Kidney epithelial cell (primary cell): Measurements from ENCODE around the gene DIP2C. TPM values are rescaled to one million over a fixed set of nuclear protein-coding genes. Genes with fewer than 3 reads are reported as not detected.

ENCODE experiments used
- DNase-seq: peaks from one replicate; pipeline ENCODE4 v3.0.0-alpha.2; 2010; ENCODE audit warnings: low read depth
- H3K27me3 ChIP-seq: 2 replicates; pipeline ENCODE4 v1.6.0; 2011; ENCODE audit warnings: low read length; ENCODE audit not compliant: control insufficient read depth, insufficient read depth
- H3K36me3 ChIP-seq: 2 replicates; pipeline ENCODE4 v1.5.1; 2011; ENCODE audit warnings: low read length; ENCODE audit not compliant: control insufficient read depth, insufficient read depth
- H3K4me3 ChIP-seq: 2 replicates; pipeline ENCODE4 v1.5.1; 2011; ENCODE audit warnings: low read depth, mild to moderate bottlenecking, control low read depth, low read length
- total RNA-seq: library from RNA; depleted of rRNA; stranded (reverse); fragments of >200 nt; gene quantifications from 2 replicates; pipeline ENCODE4 v1.2.3, GENCODE V29; 2015
- TF ChIP-seq, protein P1 (sequence below): IDR thresholded peaks from 2 replicates; pipeline ENCODE4 v1.5.1; 2011; ENCODE audit warnings: mild to moderate bottlenecking, moderate library complexity, low read length, control low read depth, inconsistent platforms; ENCODE audit not compliant: insufficient read depth, poor library complexity, severe bottlenecking

Gene DIP2C
- total RNA-seq, 1 donor from 2014 or later: 19.2 TPM

DNA sequence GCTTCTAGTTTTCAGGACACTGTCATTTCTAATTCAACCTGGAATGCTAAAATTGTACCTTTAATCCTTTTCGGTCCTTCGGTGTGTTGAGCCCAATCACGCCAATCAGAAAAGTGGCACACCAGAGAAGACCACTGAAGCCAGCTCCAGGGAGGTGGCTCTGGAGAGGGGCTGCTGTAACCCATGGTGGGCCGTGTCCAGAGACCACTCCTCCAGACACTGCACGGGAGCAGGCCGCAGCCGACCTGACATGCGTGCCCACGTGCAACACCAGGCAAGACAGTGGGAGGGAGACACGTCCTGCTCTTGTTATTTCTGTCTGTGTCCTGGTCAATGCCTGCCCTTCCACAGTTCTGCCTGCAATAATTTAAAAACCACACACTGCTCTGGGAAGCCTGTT is 308.1 kb downstream of the DIP2C start:
- Histone ChIP-seq H3K4me3 (no peak overlapping the region), H3K27me3 (no peaks in the 10 kb centered on the region), H3K36me3 (no peaks in the 10 kb centered on the region)
- no peak for DNase-seq
- TF ChIP-seq, protein P1, sequence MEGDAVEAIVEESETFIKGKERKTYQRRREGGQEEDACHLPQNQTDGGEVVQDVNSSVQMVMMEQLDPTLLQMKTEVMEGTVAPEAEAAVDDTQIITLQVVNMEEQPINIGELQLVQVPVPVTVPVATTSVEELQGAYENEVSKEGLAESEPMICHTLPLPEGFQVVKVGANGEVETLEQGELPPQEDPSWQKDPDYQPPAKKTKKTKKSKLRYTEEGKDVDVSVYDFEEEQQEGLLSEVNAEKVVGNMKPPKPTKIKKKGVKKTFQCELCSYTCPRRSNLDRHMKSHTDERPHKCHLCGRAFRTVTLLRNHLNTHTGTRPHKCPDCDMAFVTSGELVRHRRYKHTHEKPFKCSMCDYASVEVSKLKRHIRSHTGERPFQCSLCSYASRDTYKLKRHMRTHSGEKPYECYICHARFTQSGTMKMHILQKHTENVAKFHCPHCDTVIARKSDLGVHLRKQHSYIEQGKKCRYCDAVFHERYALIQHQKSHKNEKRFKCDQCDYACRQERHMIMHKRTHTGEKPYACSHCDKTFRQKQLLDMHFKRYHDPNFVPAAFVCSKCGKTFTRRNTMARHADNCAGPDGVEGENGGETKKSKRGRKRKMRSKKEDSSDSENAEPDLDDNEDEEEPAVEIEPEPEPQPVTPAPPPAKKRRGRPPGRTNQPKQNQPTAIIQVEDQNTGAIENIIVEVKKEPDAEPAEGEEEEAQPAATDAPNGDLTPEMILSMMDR: no peak

DNA sequence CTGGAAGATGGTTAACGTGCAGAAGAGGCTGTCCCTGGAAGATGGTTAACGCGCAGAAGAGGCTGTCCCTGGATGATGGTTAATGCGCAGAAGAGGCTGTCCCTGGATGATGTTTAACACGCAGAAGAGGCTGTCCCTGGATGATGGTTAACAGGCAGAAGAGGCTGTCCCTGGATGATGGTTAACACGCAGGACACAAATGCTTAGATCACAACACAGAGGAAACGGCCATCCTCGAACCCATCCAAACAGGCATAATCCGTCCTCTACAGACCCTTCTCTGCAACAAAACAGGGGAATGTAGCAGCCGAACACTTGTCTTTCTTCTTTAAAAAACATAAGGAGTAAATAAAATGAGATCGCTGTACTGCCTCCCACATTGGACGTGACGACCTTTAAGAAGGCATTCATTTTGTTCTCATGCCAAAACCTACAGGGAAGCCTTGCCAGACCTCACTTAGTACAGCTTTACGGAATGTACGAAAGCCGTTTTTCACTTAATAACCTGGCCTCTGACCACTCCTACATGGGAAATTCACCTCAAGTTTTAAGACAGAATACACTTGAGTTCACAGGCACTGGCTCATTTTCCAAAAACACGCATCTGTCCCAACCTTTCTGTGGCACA is 309.0 kb downstream of the DIP2C start:
- no peaks in the 10 kb centered on the region for H3K27me3 ChIP-seq
- TF ChIP-seq, protein P1: no peak
- DNase-seq: no peak
- H3K36me3 ChIP-seq: no peaks in the 10 kb centered on the region
- no peak overlapping the region for H3K4me3 ChIP-seq

DNA sequence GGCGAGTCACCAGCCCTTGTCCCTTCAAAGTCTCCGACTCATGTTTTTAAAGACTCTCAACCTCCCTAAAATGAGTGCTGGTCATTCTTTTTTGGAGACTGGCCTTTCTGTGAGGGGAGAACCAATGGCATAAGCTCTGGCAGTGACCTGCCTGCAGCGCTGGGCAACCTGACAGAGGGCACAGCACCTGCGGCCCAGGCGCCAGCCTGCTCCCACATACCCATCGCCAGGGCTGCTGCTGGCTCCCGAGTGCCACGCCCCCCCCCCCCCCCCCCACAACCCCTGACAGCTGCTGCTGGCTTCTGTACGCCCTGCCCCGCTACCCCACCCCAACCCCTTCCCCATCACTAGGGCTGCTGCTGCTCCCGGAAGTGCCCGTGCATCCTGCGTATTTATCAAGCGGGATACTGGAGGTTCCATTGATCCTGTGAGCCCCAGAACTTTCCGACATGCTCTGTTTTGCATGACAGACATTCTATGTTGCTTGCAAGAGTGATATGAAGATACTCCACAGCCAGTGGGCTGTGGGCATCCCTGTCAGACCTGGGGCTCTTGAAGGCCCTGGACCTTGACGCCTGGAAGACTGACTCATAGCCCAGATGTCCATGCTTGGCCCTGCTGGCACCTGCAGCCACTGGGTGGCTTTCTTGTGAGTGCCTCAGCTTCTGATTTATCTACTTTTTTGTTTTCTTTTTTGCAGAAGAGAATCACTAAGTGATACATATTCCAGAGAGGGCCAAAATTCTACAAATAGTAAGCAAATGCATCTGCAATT is 310.4 kb downstream of the DIP2C start:
- H3K36me3 ChIP-seq: peaks cover 1% of the 10 kb centered on the region
- no peak for DNase-seq
- no peaks in the 10 kb centered on the region for H3K27me3 ChIP-seq
- H3K4me3 ChIP-seq: no peak overlapping the region
- TF ChIP-seq, protein P1: no peak

DNA sequence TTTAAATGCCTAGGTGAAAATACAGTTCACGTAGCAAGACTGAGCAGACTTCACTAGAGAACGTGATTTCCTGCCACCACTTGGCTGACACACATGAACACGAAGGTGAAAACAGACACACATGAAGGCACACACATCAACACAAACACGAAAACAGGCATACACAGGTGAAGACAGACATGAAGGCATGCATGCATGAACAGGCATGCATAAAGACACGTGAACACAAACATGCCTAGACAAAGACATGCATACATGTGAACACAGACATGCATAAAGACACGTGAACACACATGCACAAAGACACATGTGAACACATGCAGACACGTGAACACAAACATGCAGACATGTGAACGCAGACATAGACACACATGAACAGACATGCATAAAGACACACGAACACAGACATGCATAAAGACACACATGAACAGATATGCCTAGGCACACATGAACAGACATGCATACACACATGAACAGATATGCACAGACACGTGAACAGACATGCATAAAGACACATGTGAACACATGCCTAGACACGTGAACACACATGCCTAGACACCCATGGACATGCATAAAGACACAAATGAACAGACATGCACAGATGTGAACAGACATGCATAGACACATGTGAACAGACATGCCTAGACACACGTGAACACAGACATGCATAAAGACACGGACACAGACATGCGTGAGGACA is 311.1 kb downstream of the DIP2C start:
- peaks cover 1% of the 10 kb centered on the region for H3K36me3 ChIP-seq
- no peaks in the 10 kb centered on the region for H3K27me3 ChIP-seq
- no peak for DNase-seq
- no peak overlapping the region for H3K4me3 ChIP-seq
- TF ChIP-seq, protein P1: no peak

DNA sequence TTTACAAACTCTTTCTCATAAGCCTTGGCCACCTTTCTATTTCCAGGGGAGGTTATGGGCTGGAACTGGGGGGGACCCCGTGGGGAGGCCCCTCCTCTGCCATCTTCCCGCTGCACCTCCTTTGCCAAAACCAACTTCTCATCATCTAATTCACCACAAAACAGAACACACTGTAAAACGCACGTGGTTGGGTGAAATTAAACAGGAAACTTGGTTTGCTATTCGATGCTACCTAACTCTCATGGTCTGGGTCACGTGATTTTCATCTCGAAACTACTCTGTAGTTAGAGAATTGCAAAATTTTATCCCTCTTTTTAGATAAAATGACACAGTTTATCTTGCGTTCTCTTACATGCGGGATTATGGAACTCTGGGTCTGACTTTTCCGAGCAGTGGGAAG is 312.2 kb downstream of the DIP2C start:
- Histone ChIP-seq H3K27me3 (no peaks in the 10 kb centered on the region), H3K36me3 (peaks cover 1% of the 10 kb centered on the region), H3K4me3 (no peak overlapping the region)
- DNase-seq: no peak
- TF ChIP-seq, protein P1: no peak
